PC-9 (cell line): ENCODE measurements around the gene C3orf70.

ENCODE experiments used
- CTCF ChIP-seq: fragments of 200-600 bp; sonication (generic); conservative IDR thresholded peaks from 2 replicates; pipeline ENCODE4 v1.6.1; 2017; ENCODE audit warnings: mixed run types, antibody characterized with exemption, mild to moderate bottlenecking, moderate library complexity
- EZH2 ChIP-seq: fragments of 200-600 bp; sonication (generic); IDR thresholded peaks from 2 replicates; pipeline ENCODE4 v1.8.0; 2017; ENCODE audit warnings: antibody characterized with exemption, low read depth

- no peak for TF ChIP-seq CTCF
- TF ChIP-seq EZH2 = no peak
These were observed 86.6 kb downstream of the C3orf70 start for GRCh38 chr3:185066251-185066650.
